ENCODE results near the gene SLC25A53.

Gene SLC25A53, protein sequence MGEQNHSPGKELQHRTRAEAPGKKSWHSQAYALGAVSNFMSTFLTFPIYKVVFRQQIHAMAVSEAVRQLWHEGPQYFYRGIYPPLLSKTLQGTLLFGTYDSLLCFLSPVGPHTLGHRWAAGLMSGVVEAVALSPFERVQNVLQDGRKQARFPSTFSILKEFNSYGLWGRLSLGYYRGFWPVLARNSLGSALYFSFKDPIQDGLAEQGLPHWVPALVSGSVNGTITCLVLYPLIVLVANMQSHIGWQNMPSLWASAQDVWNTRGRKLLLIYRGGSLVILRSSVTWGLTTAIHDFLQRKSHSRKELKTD

DNA sequence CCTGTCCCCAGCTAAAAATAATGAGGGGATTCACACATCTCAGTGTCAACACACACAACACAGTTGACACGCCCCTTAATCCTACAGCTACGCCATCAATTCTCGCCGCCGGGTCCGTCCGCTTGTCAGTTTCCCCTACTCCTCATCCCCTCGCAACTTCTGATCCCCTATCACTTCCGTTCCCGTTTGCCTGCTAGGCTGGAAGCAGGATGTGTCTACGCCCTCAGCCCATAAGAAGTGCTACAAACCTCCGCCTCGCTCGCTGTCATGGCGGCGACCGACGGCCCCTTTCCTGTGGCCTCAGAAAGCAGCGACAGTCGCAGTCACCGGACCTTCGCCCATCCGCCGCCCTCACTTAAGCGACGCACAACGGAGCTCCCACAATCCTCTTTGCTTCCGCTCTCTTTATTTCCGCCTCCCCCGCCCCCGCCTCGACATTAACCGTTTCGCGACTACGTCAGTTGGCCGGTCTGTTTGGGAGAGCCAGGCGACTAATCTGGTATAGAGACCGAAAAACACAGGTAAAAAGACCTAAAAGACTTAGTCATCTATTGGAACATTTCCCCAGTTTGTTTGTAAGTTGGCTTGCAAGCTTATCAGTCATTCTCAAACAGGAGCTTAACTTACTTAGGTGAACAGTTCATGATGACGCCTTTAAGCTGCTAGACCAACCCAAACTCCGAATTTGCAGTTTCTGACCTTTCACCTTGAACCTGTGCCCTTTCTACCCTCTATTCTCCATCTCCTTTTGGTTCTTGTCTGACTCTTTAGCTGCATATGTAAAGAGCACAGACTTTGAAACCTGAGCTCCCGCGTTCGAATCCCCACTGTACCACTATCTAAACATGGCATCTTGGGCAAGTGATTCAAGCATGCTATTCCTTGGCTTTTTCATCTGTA lies at the start of gene SLC25A53:
Gene SLC25A53 (minus strand): TSS at position 380 of the 900 bp plus-strand sequence. CDS start 51,752 bp downstream, outside the sequence.
- Histone ChIP-seq H3K4me1 (ENCODE audit: control insufficient read depth in 1 of 2, insufficient read depth in 1 of 2, low read depth in 1 of 2, low read length in 1 of 2) (peaks cover 3 to 14% of the 10 kb centered on the region in 2 experiments), H3K9me3 (no peaks in the 10 kb centered on the region), H3K36me3 (no peaks in the 10 kb centered on the region), H3K27ac (peak within 1 kb of the TSS; percentile 94), H3K27me3 (no peaks in the 10 kb centered on the region), H3K4me3 (ENCODE audit: low read depth in 1 of 2, low read length in 1 of 2) (peak within 1 kb of the TSS; percentile 68 to 79)
- TF ChIP-seq, protein P1, sequence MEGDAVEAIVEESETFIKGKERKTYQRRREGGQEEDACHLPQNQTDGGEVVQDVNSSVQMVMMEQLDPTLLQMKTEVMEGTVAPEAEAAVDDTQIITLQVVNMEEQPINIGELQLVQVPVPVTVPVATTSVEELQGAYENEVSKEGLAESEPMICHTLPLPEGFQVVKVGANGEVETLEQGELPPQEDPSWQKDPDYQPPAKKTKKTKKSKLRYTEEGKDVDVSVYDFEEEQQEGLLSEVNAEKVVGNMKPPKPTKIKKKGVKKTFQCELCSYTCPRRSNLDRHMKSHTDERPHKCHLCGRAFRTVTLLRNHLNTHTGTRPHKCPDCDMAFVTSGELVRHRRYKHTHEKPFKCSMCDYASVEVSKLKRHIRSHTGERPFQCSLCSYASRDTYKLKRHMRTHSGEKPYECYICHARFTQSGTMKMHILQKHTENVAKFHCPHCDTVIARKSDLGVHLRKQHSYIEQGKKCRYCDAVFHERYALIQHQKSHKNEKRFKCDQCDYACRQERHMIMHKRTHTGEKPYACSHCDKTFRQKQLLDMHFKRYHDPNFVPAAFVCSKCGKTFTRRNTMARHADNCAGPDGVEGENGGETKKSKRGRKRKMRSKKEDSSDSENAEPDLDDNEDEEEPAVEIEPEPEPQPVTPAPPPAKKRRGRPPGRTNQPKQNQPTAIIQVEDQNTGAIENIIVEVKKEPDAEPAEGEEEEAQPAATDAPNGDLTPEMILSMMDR (IDR thresholded peaks at IDR 0.05): no peak

DNA sequence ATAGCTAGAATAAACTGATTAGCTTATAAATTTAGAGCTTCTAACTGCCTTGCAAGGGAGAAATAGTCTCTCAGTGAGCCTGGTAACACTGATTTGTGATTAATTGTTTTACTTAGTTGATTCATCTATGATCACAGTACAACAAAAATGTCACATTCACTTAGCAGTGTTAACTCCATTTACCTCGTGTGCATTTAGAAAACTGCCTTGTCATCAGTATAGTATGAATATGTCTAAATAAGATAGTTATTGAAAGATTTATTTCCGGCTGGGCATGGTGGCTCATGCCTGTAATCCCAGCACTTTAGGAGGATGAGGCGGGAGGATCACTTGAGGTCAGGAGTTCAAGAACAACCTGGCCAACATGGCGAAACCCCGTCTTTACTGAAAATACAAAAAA lies 48.7 kb upstream of the SLC25A53 start:
- TF ChIP-seq, protein P1 (IDR thresholded peaks at IDR 0.05): no peak
- H3K9me3 ChIP-seq: no peaks in the 10 kb centered on the region
- no peak overlapping the region for H3K4me3 ChIP-seq (ENCODE audit: low read depth in 1 of 2, low read length in 1 of 2)
- H3K4me1 ChIP-seq (ENCODE audit: control insufficient read depth in 1 of 2, insufficient read depth in 1 of 2, low read depth in 1 of 2, low read length in 1 of 2): no peaks in the 10 kb centered on the region
- no peaks in the 10 kb centered on the region for H3K27me3 ChIP-seq
- peaks cover 3% of the 10 kb centered on the region for H3K36me3 ChIP-seq
- H3K27ac ChIP-seq: no peak overlapping the region

DNA sequence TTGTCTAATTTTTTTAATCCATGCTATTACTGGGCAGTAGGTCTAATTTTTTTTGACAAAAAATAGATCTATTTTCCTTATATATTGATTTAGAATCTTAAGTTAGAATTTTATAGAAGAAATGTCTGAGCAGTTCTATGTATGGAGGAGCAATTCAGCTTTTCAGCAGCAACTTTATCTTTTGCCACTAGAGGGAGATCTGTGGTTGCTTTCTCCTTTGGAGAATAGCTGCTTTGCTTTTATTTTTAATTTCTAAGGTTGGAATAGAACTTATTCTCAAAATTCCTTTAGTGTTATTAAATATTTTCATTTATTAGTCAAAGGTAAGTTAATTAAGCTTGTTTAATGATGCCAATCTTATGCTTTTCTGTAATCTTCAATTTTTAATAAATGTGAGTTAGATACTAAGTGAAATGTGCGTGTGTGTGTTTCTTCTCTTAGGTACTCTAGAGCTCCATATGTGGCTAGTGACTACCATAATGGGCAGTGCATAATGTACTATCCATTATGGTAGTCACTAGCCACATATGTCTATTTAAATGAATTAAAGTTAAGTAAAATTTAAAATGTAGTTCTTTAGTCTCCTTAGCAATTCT lies 38.8 kb upstream of the SLC25A53 start:
- no peaks in the 10 kb centered on the region for H3K9me3 ChIP-seq
- no peaks in the 10 kb centered on the region for H3K27me3 ChIP-seq
- TF ChIP-seq, protein P1 (IDR thresholded peaks at IDR 0.05): peak; percentile 19
- H3K4me1 ChIP-seq (ENCODE audit: control insufficient read depth in 1 of 2, insufficient read depth in 1 of 2, low read depth in 1 of 2, low read length in 1 of 2): no peaks in the 10 kb centered on the region
- H3K27ac ChIP-seq: no peak overlapping the region
- peaks cover 27% of the 10 kb centered on the region for H3K36me3 ChIP-seq
- no peak overlapping the region for H3K4me3 ChIP-seq (ENCODE audit: low read depth in 1 of 2, low read length in 1 of 2)

DNA sequence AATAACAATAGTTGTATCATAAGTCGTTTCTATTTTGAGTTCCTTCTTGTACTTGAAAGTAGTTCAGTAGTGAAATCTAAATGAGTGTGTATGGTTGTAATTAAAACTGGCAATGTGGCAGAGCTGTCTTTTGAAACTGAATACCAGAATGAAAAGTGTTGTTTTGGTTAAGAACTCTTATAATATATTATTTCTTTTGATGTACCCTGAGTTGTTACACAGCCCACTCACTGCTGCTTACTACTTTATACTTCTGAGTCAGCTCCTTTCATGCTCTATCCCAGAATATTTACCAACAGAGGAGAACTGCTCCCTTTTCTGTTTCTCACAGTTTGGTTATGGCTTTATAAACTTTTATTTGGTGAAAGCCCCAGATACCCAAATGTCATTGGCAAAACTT lies 38.2 kb upstream of the SLC25A53 start:
- Histone ChIP-seq H3K27me3 (no peaks in the 10 kb centered on the region), H3K36me3 (peaks cover 25% of the 10 kb centered on the region), H3K4me3 (ENCODE audit: low read depth in 1 of 2, low read length in 1 of 2) (no peak overlapping the region), H3K9me3 (no peaks in the 10 kb centered on the region), H3K4me1 (ENCODE audit: control insufficient read depth in 1 of 2, insufficient read depth in 1 of 2, low read depth in 1 of 2, low read length in 1 of 2) (no peaks in the 10 kb centered on the region), H3K27ac (no peak overlapping the region)
- TF ChIP-seq, protein P1 (IDR thresholded peaks at IDR 0.05): no peak

DNA sequence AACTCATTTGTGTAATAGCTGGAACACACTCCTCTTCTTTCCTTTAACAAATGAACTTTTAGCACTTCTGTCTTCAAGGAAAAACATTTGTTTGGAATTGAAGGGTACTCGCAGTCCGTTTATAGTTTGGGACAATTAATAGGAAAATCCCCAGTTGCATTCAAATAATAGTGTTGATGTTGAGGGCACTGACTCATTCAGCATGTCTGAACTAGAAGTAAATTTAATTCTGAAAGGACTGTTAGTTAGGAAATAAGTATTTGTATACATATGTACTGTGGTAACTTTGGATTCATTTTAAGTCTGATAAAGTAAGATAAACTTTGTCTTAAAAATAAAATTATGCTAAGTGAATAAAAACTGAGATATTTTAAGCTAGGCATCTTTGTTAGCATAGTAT lies 36.7 kb upstream of the SLC25A53 start:
- H3K4me1 ChIP-seq (ENCODE audit: control insufficient read depth in 1 of 2, insufficient read depth in 1 of 2, low read depth in 1 of 2, low read length in 1 of 2): no peaks in the 10 kb centered on the region
- H3K27me3 ChIP-seq: no peaks in the 10 kb centered on the region
- H3K9me3 ChIP-seq: no peaks in the 10 kb centered on the region
- H3K36me3 ChIP-seq: peaks cover 40% of the 10 kb centered on the region
- TF ChIP-seq, protein P1 (IDR thresholded peaks at IDR 0.05): no peak
- no peak overlapping the region for H3K4me3 ChIP-seq (ENCODE audit: low read depth in 1 of 2, low read length in 1 of 2)
- no peak overlapping the region for H3K27ac ChIP-seq
